HS-5 (cell line): ENCODE data around the gene SMIM45.

Source experiments
- DNase-seq: peaks from one replicate; pipeline ENCODE4 v3.0.0-alpha.2; 2012; ENCODE audit warnings: low read depth

The SMIM45 gene

GRCh38 chr22:41915786-41916493 is 36.0 kb upstream of the SMIM45 start:
- DNase-seq = no peak

- no peak for DNase-seq
Measured at GRCh38 chr22:41916745-41917358, 35.1 kb upstream of the SMIM45 start.

GRCh38 chr22:41917375-41917902 is 34.5 kb upstream of the SMIM45 start:
- no peak for DNase-seq

GRCh38 chr22:41917903-41918791 is 33.8 kb upstream of the SMIM45 start:
- DNase-seq = peak; percentile 13

- DNase-seq = no peak
Measured at GRCh38 chr22:41919357-41920224, 32.4 kb upstream of the SMIM45 start.

GRCh38 chr22:41920271-41920976 is 31.5 kb upstream of the SMIM45 start:
- no peak for DNase-seq

GRCh38 chr22:41922328-41922727 is 29.6 kb upstream of the SMIM45 start:
- DNase-seq = no peak

- no peak for DNase-seq
Measured at GRCh38 chr22:41922940-41923594, 28.9 kb upstream of the SMIM45 start.

- DNase-seq = no peak
Measured at GRCh38 chr22:41923595-41924276, 28.2 kb upstream of the SMIM45 start.

- DNase-seq = no peak
Measured at GRCh38 chr22:41925783-41926460, 26.0 kb upstream of the SMIM45 start.

GRCh38 chr22:41927813-41928212 is 24.1 kb upstream of the SMIM45 start:
- DNase-seq = no peak

GRCh38 chr22:41928593-41929417 is 23.1 kb upstream of the SMIM45 start:
- DNase-seq = no peak

GRCh38 chr22:41929418-41929810 is 22.5 kb upstream of the SMIM45 start:
- no peak for DNase-seq

GRCh38 chr22:41931701-41932269 is 20.2 kb upstream of the SMIM45 start:
- DNase-seq = no peak

- no peak for DNase-seq
Measured at GRCh38 chr22:41932353-41932752, 19.6 kb upstream of the SMIM45 start.

GRCh38 chr22:41933411-41934177 is 18.4 kb upstream of the SMIM45 start:
- DNase-seq = no peak
